Trophoblast cell (in vitro differentiated cells and primary cell): ENCODE data around the gene ROR2.

Experiments
- DNase-seq, 2 donors: peaks; one replicate each; pipeline ENCODE4 v3.0.0-alpha.2; 2016
- H2AFZ ChIP-seq: 2 replicates; pipeline ENCODE4 v1.6.1; 2013; ENCODE audit warnings: low read length, moderate library complexity, mild to moderate bottlenecking; ENCODE audit not compliant: insufficient read depth, poor library complexity
- H2AK5ac ChIP-seq: 2 replicates; pipeline ENCODE4 v1.6.1; 2013; ENCODE audit warnings: mild to moderate bottlenecking, low read length
- H2BK120ac ChIP-seq: 2 replicates; pipeline ENCODE4 v1.6.1; 2013; ENCODE audit warnings: low read length, mild to moderate bottlenecking, moderate library complexity; ENCODE audit not compliant: insufficient read depth, poor library complexity
- H2BK12ac ChIP-seq: 2 replicates; pipeline ENCODE4 v1.6.1; 2013; ENCODE audit warnings: mild to moderate bottlenecking, low read length, moderate library complexity
- H2BK5ac ChIP-seq: 2 replicates; pipeline ENCODE4 v1.6.1; 2013; ENCODE audit warnings: low read length, low read depth, moderate library complexity, mild to moderate bottlenecking; ENCODE audit not compliant: poor library complexity
- H3K14ac ChIP-seq: 2 replicates; pipeline ENCODE4 v1.6.1; 2013; ENCODE audit warnings: mild to moderate bottlenecking, low read length
- H3K18ac ChIP-seq: 2 replicates; pipeline ENCODE4 v1.6.1; 2013; ENCODE audit warnings: mild to moderate bottlenecking, low read length
- H3K23ac ChIP-seq: 2 replicates; pipeline ENCODE4 v1.6.1; 2013; ENCODE audit warnings: low read length
- H3K27ac ChIP-seq: 2 replicates; pipeline ENCODE4 v1.5.1; 2013; ENCODE audit warnings: low read depth, mild to moderate bottlenecking, inconsistent platforms, low read length, moderate library complexity
- H3K27me3 ChIP-seq: 2 replicates; pipeline ENCODE4 v1.6.1; 2013; ENCODE audit warnings: inconsistent platforms, mild to moderate bottlenecking, low read length, moderate library complexity; ENCODE audit not compliant: insufficient read depth
- H3K36me3 ChIP-seq, 2 experiments: 1 replicate in 1 of 2; 2 replicates in 1 of 2; pipeline ENCODE4 v1.6.1; 2013; ENCODE audit warnings: low read length in 2 of 2, mild to moderate bottlenecking in 2 of 2, moderate library complexity in 1 of 2; ENCODE audit not compliant: insufficient read depth in 2 of 2, control insufficient read depth in 1 of 2
- H3K4ac ChIP-seq: 2 replicates; pipeline ENCODE4 v1.6.1; 2013; ENCODE audit warnings: low read depth, mild to moderate bottlenecking, low read length, moderate library complexity
- H3K4me1 ChIP-seq, 2 experiments: 1 replicate in 1 of 2; 2 replicates in 1 of 2; pipeline ENCODE4 v1.6.1; 2013; ENCODE audit warnings: low read length in 2 of 2, mild to moderate bottlenecking in 2 of 2, moderate library complexity in 1 of 2; ENCODE audit not compliant: insufficient read depth in 2 of 2, control insufficient read depth in 1 of 2
- H3K4me2 ChIP-seq: 2 replicates; pipeline ENCODE4 v1.6.1; 2013; ENCODE audit warnings: inconsistent platforms, mild to moderate bottlenecking, low read length, moderate library complexity
- H3K4me3 ChIP-seq: 2 replicates; pipeline ENCODE4 v1.5.1; 2013; ENCODE audit warnings: mild to moderate bottlenecking, low read depth, low read length, inconsistent platforms
- H3K79me1 ChIP-seq: one replicate; pipeline ENCODE4 v1.6.1; 2013; ENCODE audit warnings: low read length
- H3K79me2 ChIP-seq: 2 replicates; pipeline ENCODE4 v1.6.1; 2013; ENCODE audit warnings: low read length, mild to moderate bottlenecking; ENCODE audit not compliant: control insufficient read depth, insufficient read depth, poor library complexity
- H3K9ac ChIP-seq: 2 replicates; pipeline ENCODE4 v1.6.1; 2013; ENCODE audit warnings: mild to moderate bottlenecking, low read length
- H3K9me3 ChIP-seq: 2 replicates; pipeline ENCODE4 v1.6.1; 2013; ENCODE audit warnings: low read depth, mild to moderate bottlenecking, control low read depth, inconsistent platforms, low read length; ENCODE audit not compliant: insufficient read depth
- H4K12ac ChIP-seq: 2 replicates; pipeline ENCODE4 v1.6.1; 2013; ENCODE audit warnings: low read depth, mild to moderate bottlenecking, low read length, moderate library complexity
- H4K8ac ChIP-seq: 2 replicates; pipeline ENCODE4 v1.6.1; 2013; ENCODE audit warnings: low read depth, mild to moderate bottlenecking, low read length, moderate library complexity
- H4K91ac ChIP-seq: one replicate; pipeline ENCODE4 v1.6.1; 2013; ENCODE audit warnings: low read depth, mild to moderate bottlenecking, low read length, moderate library complexity
- WGBS: extraction: QIAGEN DNeasy Blood & Tissue Kit; methylation state at CpG from one replicate; pipeline ENCODE4 v1.1.7; 2013; ENCODE audit warnings: missing lambda C conversion rate; ENCODE audit not compliant: insufficient read length, insufficient coverage; ENCODE audit errors: extremely low coverage; 5-methylcytosine and 5-hydroxymethylcytosine counted together

The ROR2 gene

DNA sequence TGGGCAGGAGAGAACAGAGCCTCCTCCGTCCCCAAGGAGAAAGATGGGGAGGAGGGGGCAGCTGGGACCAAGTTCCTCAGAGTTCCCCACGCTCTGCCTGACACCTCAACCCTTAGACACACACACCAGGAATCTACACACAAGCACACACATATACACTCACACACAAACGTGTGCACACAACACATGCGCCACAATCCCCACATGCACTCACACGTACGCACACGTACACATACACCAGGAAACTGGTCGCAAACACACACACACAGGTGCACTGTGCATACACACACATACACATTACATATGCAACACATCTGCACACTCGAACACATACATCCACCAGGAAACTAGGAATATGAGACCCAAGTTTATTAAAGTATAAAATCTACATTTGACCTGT is 50.4 kb downstream of the ROR2 start:
- WGBS = no CpG with 5 or more reads among the region's 9 CpGs
- H3K79me1 ChIP-seq = no peaks in the 10 kb centered on the region
- H3K4me2 ChIP-seq = no peak overlapping the region
- H3K18ac ChIP-seq = no peak overlapping the region
- no peaks in the 10 kb centered on the region for H3K36me3 ChIP-seq
- no peak for DNase-seq
- H3K4me3 ChIP-seq = no peak overlapping the region
- no peak overlapping the region for H2BK12ac ChIP-seq
- H4K12ac ChIP-seq = no peak overlapping the region
- H3K14ac ChIP-seq = no peak overlapping the region
- no peak overlapping the region for H3K9ac ChIP-seq
- no peak overlapping the region for H2BK5ac ChIP-seq
- no peaks in the 10 kb centered on the region for H3K79me2 ChIP-seq
- no peak overlapping the region for H3K23ac ChIP-seq
- H2AFZ ChIP-seq = no peak overlapping the region
- no peaks in the 10 kb centered on the region for H3K27me3 ChIP-seq
- peaks cover 9 to 11% of the 10 kb centered on the region in 2 experiments for H3K4me1 ChIP-seq
- no peak overlapping the region for H4K8ac ChIP-seq
- H3K27ac ChIP-seq = no peak overlapping the region
- no peak overlapping the region for H3K4ac ChIP-seq
- no peak overlapping the region for H4K91ac ChIP-seq
- no peaks in the 10 kb centered on the region for H3K9me3 ChIP-seq
- H2BK120ac ChIP-seq = no peak overlapping the region
- no peak overlapping the region for H2AK5ac ChIP-seq

DNA sequence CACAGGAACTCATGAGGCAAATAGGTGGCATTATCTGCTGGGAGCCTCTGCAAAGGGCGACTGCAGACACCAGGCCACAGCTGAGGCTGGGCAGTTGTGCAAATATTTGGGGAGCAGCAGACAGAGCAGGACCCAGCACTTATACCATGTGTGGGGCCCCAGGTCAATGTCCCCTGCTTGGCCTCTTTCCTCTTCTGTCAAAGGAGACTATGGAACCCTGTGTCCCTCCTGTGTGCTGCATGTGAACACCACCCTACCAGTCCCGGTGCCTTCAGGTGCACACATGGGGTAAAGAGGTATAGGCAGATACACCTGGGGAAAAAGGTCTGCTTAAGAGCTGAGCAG is 50.8 kb downstream of the ROR2 start:
- no peak overlapping the region for H3K14ac ChIP-seq
- no peaks in the 10 kb centered on the region for H3K79me1 ChIP-seq
- H2AFZ ChIP-seq = no peak overlapping the region
- H3K23ac ChIP-seq = no peak overlapping the region
- no peak overlapping the region for H2BK12ac ChIP-seq
- no peak overlapping the region for H4K8ac ChIP-seq
- H4K12ac ChIP-seq = no peak overlapping the region
- no CpG with 5 or more reads among the region's 2 CpGs for WGBS
- H3K9ac ChIP-seq = no peak overlapping the region
- H3K4me2 ChIP-seq = no peak overlapping the region
- H2BK5ac ChIP-seq = no peak overlapping the region
- H3K36me3 ChIP-seq = no peaks in the 10 kb centered on the region
- H3K4me1 ChIP-seq = peaks cover 9 to 11% of the 10 kb centered on the region in 2 experiments
- no peak overlapping the region for H2AK5ac ChIP-seq
- H2BK120ac ChIP-seq = no peak overlapping the region
- DNase-seq = no peak
- H3K4ac ChIP-seq = no peak overlapping the region
- H3K4me3 ChIP-seq = no peak overlapping the region
- no peak overlapping the region for H3K27ac ChIP-seq
- no peaks in the 10 kb centered on the region for H3K79me2 ChIP-seq
- no peaks in the 10 kb centered on the region for H3K9me3 ChIP-seq
- no peak overlapping the region for H3K18ac ChIP-seq
- no peaks in the 10 kb centered on the region for H3K27me3 ChIP-seq
- no peak overlapping the region for H4K91ac ChIP-seq

DNA sequence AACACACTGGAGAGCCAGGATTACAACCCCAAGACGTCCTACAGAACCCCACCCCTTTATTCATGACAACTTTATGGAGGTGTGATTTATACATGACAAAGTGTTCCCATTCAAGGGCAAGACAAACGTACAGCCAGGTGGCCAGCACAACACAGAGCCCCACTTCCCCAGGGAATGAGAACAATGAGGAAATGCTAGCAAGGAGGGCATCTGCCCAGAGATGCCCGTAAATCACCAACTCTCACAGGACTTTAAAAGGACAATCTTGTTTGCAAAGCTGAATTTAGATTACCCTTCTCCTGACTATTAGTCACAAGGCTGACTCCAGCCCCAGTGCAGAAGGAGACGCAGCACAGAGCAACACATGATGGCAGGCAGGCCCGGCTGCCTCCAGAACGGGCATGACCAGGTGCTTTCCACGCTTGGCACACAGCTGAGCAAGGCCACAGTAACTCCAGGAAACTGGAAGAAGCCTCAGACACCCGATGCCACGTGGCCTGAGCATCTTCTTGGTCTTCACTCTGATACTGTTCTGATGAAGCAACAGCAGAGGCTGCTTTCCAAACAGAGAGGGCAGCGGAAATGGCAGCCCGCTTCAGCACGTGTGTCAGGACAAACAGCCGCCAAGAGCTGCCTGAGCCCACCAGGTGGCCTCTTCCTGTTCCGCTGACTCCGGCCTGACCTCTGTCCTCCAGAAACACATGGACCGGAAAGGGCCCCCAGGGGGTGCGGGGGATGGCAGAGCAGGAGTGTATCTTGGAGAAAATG is 51.4 kb downstream of the ROR2 start:
- Histone ChIP-seq H3K18ac (no peak overlapping the region), H3K4me1 (peaks cover 9 to 11% of the 10 kb centered on the region in 2 experiments), H4K8ac (no peak overlapping the region), H2AFZ (no peak overlapping the region), H4K91ac (no peak overlapping the region), H3K27me3 (no peaks in the 10 kb centered on the region), H2AK5ac (no peak overlapping the region), H2BK12ac (no peak overlapping the region), H3K4me3 (no peak overlapping the region), H3K4me2 (no peak overlapping the region), H3K36me3 (no peaks in the 10 kb centered on the region), H4K12ac (no peak overlapping the region), H3K9ac (no peak overlapping the region), H3K9me3 (no peaks in the 10 kb centered on the region), H3K79me2 (no peaks in the 10 kb centered on the region), H2BK5ac (no peak overlapping the region), H3K23ac (no peak overlapping the region), H3K79me1 (no peaks in the 10 kb centered on the region), H3K14ac (no peak overlapping the region), H3K27ac (no peak overlapping the region), H2BK120ac (no peak overlapping the region), H3K4ac (no peak overlapping the region)
- no CpG with 5 or more reads among the region's 17 CpGs for WGBS
- peak; percentile 1 to 16 for DNase-seq

DNA sequence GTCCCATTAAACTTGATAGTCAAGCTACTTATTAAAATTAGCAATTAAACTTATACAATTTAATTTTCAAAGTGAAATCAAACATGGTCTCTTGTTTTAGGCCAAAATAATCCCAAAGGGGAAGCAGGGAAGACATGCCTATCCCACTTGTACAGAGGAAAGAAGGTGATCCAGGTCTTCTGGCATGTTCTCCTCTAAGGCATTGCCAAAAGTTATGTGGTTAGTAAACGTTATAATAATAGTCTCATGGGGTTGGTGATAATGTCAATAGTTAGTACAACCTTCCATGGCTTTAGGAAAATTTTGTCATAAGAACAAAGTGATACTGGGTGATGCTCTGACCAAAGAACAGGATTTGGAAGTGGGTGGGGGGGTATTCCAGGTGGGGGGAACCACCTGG is 52.8 kb downstream of the ROR2 start:
- Histone ChIP-seq H2AFZ (no peak overlapping the region), H2AK5ac (no peak overlapping the region), H4K12ac (no peak overlapping the region), H3K79me1 (no peaks in the 10 kb centered on the region), H3K4me3 (no peak overlapping the region), H4K91ac (no peak overlapping the region), H3K9ac (no peak overlapping the region), H2BK5ac (no peak overlapping the region), H3K14ac (no peak overlapping the region), H2BK12ac (no peak overlapping the region), H3K9me3 (no peaks in the 10 kb centered on the region), H3K36me3 (no peaks in the 10 kb centered on the region), H3K4ac (no peak overlapping the region), H4K8ac (no peak overlapping the region), H3K18ac (no peak overlapping the region), H3K4me2 (no peak overlapping the region), H3K27ac (no peak overlapping the region), H3K27me3 (no peaks in the 10 kb centered on the region), H3K23ac (no peak overlapping the region), H3K79me2 (no peaks in the 10 kb centered on the region), H3K4me1 (peaks cover 9 to 11% of the 10 kb centered on the region in 2 experiments), H2BK120ac (no peak overlapping the region)
- DNase-seq = no peak
- no CpG with 5 or more reads among the region's 1 CpG for WGBS
